SIG-M5 (cell line): ENCODE data around the gene TRNAU1AP.
"Not testable (repeated sequence)": the region's sequence is repeated elsewhere in the genome, so short reads cannot be mapped to it uniquely, and the experiment has no call there.

Experiments
- DNase-seq: peaks from one replicate; lab custom pipeline; 2025; lab: John Stamatoyannopoulos, UW

Gene TRNAU1AP

GRCh38 chr1:28552758-28553663 lies at the start of gene TRNAU1AP:
Gene TRNAU1AP (plus strand): TSS chr1:28553085. CDS start chr1:28553111, 26 bp downstream.
- peak; percentile 49 for DNase-seq

GRCh38 chr1:28503117-28503516 lies 49.8 kb upstream of the TRNAU1AP start:
- DNase-seq = no peak

GRCh38 chr1:28505406-28506187 lies 47.3 kb upstream of the TRNAU1AP start, which contains the start of gene RCC1:
Gene RCC1 (plus strand): TSS chr1:28506043. CDS start chr1:28529867, 23,824 bp downstream.
- DNase-seq = peak; percentile 90

GRCh38 chr1:28506907-28507246 lies 46.0 kb upstream of the TRNAU1AP start:
- DNase-seq = no peak

GRCh38 chr1:28507247-28507645 lies 45.6 kb upstream of the TRNAU1AP start:
- no peak for DNase-seq

- DNase-seq = no peak
These were observed 45.0 kb upstream of the TRNAU1AP start for GRCh38 chr1:28507646-28508434.

- DNase-seq = no peak
These were observed 44.5 kb upstream of the TRNAU1AP start for GRCh38 chr1:28508435-28508754.

GRCh38 chr1:28509705-28510272 lies 43.1 kb upstream of the TRNAU1AP start:
- DNase-seq = no peak

- no peak for DNase-seq
These were observed 42.5 kb upstream of the TRNAU1AP start for GRCh38 chr1:28510273-28510969.

- DNase-seq = no peak
These were observed 41.9 kb upstream of the TRNAU1AP start for GRCh38 chr1:28510970-28511440.

- no peak for DNase-seq
These were observed 40.8 kb upstream of the TRNAU1AP start for GRCh38 chr1:28512058-28512611.

GRCh38 chr1:28514445-28514933 lies 38.4 kb upstream of the TRNAU1AP start:
- DNase-seq = not testable (repeated sequence)

GRCh38 chr1:28516518-28516956 lies 36.3 kb upstream of the TRNAU1AP start:
- DNase-seq = no peak

- no peak for DNase-seq
These were observed 35.3 kb upstream of the TRNAU1AP start for GRCh38 chr1:28517649-28517999.

- no peak for DNase-seq
These were observed 34.7 kb upstream of the TRNAU1AP start for GRCh38 chr1:28518000-28518744.

GRCh38 chr1:28518745-28519341 lies 34.0 kb upstream of the TRNAU1AP start:
- no peak for DNase-seq

GRCh38 chr1:28519946-28520725 lies 32.7 kb upstream of the TRNAU1AP start:
- no peak for DNase-seq

GRCh38 chr1:28520796-28521195 lies 32.1 kb upstream of the TRNAU1AP start:
- DNase-seq = not testable (repeated sequence)
